Ovary (tissue), 3 donors: ENCODE data around the gene SCD.
"Not testable (repeated sequence)": the region's sequence is repeated elsewhere in the genome, so short reads cannot be mapped to it uniquely, and the experiment has no call there.

Source experiments
- CTCF ChIP-seq, 3 donors: fragments of 450-650 bp in 2 of 3; fragments of 200-600 bp in 1 of 3; IDR thresholded peaks; one replicate each; pipeline versions ENCODE4 v1.5.1 to v1.8.0; 2016 to 2022; ENCODE audit warnings: antibody characterized with exemption in 3 of 3, mild to moderate bottlenecking in 1 of 3
- EP300 ChIP-seq: sonication (generic); formaldehyde crosslinking; IDR thresholded peaks from one replicate; pipeline ENCODE4 v1.6.1; 2017; ENCODE audit warnings: antibody characterized with exemption
- POLR2A ChIP-seq: fragments of 450-650 bp; IDR thresholded peaks from one replicate; pipeline ENCODE4 v1.6.1; 2017; ENCODE audit warnings: antibody characterized with exemption, mild to moderate bottlenecking, moderate library complexity
- donor health status: DM: no; HTN: no; CAD: no.

DNA sequence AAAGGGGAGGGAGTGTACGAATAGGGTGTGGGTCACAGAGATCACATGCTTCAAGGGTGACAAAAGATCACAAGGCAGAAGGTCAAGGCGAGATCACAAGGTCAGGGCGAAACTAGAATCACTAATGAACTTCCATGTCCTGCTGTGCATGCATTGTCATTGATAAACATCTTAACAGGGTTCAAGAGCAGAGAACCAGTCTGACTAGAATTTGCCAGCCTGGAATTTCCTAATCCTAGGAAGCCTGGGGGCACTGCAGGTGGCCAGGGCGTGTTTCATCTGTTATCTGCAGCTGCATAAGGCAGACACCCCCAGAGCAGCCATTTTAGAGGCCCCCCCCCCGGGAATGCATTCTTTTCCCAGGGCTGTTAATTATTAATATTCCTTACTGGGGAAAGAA, 45.9 kb upstream of the SCD start:
- not testable (repeated sequence) for TF ChIP-seq CTCF (IDR thresholded peaks at IDR 0.05); EP300; POLR2A
